Mesodermal cell (in vitro differentiated cells): Measurements from ENCODE around the gene TINAGL1.

ENCODE experiments used
- H3K27ac ChIP-seq: 2 replicates; pipeline ENCODE4 v1.7.0; 2013; ENCODE audit warnings: mild to moderate bottlenecking, low read depth, low read length, moderate library complexity; ENCODE audit not compliant: severe bottlenecking
- H3K36me3 ChIP-seq: 2 replicates; pipeline ENCODE4 v1.7.1; 2013; ENCODE audit warnings: mild to moderate bottlenecking, low read length, moderate library complexity; ENCODE audit not compliant: control insufficient read depth, insufficient read depth
- H3K4me1 ChIP-seq: one replicate; pipeline ENCODE4 v1.7.1; 2013; ENCODE audit warnings: mild to moderate bottlenecking, low read length; ENCODE audit not compliant: insufficient read depth, control insufficient read depth, poor library complexity, severe bottlenecking
- H3K4me3 ChIP-seq: 2 replicates; pipeline ENCODE4 v1.7.0; 2013; ENCODE audit warnings: low read length, control low read depth, mild to moderate bottlenecking; ENCODE audit not compliant: insufficient read depth, poor library complexity, severe bottlenecking; ENCODE audit errors: extremely low read depth
- H3K9me3 ChIP-seq: 2 replicates; pipeline ENCODE4 v1.7.1; 2013; ENCODE audit warnings: mild to moderate bottlenecking, low read length, moderate library complexity; ENCODE audit not compliant: control insufficient read depth
- WGBS, 2 experiments: methylation state at CpG; one replicate each; pipeline ENCODE4 v1.1.5; 2013; ENCODE audit warnings: missing lambda C conversion rate in 2 of 2; ENCODE audit not compliant: insufficient coverage in 2 of 2; 5-methylcytosine and 5-hydroxymethylcytosine counted together

TINAGL1 gene

GRCh38 chr1:31615939-31616338 lies 39.6 kb downstream of the TINAGL1 start:
- Histone ChIP-seq H3K36me3 (no peaks in the 10 kb centered on the region), H3K9me3 (no peaks in the 10 kb centered on the region), H3K4me3 (no peak overlapping the region), H3K4me1 (no peaks in the 10 kb centered on the region), H3K27ac (no peak overlapping the region)
- 36 to 44% methylated on average over 2 of the region's 2 CpGs for WGBS, 2 experiments

DNA sequence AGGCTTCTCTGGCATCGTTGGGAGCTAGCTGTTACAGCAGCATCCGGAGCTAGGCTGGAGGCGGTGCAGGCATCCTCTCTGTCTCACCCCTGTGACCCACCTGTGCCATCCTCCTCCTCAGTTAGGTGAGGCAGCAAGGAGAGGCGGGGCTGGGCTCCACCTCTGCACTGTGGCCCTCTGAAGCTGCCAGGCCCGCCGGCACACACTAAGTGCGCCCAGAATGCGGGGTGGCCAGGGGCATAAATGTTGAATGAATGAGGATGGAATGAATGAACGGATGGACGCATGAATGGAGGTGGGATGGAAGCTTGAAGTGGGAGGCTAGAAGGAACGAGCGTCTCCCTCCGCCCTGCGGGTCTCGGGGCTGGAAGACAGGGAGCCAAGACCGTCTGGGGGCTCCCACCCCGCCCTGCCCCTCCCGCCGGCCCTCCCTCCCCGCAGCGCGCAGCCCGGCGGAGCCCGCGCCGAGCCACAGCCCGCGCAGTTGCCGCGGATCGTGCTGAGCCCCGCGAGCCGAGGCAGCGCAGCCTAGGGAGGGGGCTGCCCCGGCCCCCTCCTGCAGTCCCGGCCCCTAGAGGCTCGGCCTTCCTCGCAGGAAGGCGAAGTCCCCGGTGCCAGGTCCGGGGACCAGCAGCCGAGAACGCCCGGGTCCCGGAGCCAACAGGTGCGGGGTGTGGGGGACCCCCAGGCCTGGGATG lies 41.1 kb downstream of the TINAGL1 start, which contains the start of gene HCRTR1:
TSS of gene HCRTR1 (plus strand) at position 472 of the 698 bp plus-strand sequence. CDS start 1,504 bp downstream, outside the sequence.
- H3K36me3 ChIP-seq, result no peaks in the 10 kb centered on the region
- no peaks in the 10 kb centered on the region for H3K4me1 ChIP-seq
- H3K4me3 ChIP-seq, result peak within 1 kb of the TSS; percentile 58
- H3K27ac ChIP-seq, result no peak within 1 kb of the TSS
- WGBS, 2 experiments, result 7 to 11% methylated on average over 23 to 30 of the region's 48 CpGs
- H3K9me3 ChIP-seq, result no peaks in the 10 kb centered on the region

DNA sequence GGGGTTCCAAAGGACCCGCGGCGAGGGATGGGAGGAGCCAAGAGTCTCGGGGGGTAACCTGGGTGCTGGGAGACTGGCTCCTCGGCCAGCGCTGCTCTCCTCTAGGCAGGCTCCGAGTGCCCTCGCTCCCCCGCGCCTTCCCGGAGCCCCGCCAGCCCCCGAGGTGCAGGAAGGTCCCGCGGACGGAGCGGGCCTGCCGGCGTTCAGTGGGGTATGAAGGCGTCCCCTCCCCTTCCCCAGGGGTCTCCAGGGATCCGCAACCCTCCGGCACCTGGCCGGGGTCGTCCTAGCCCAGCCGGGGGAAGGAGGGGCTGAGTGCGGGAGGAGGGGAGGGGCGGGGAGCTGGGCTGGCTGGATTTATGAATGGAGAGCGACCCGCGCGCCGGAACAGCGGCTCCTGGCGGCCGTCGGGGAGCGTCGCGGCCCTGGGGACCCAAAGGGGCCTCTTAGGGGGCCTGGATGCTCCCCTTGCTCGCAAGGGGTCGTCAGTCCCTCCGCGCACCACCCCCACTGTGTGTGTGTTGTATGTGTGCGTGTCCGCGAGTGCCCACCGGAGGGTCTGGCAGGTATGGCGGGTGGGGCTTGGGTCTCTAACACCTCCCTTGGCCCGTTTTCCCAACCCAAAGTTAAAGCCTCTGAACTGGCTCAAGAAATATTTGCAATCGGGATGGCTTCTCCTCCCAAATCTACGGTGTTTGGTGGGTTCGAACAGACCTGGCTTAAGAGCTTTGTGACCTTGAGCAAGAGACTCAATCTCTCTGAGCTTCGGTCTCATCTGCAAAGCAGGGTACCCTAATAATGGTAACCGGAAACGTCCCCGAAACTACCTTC lies 41.8 kb downstream of the TINAGL1 start:
- WGBS, 2 experiments, result 20 to 27% methylated on average over 24 to 35 of the region's 56 CpGs

DNA sequence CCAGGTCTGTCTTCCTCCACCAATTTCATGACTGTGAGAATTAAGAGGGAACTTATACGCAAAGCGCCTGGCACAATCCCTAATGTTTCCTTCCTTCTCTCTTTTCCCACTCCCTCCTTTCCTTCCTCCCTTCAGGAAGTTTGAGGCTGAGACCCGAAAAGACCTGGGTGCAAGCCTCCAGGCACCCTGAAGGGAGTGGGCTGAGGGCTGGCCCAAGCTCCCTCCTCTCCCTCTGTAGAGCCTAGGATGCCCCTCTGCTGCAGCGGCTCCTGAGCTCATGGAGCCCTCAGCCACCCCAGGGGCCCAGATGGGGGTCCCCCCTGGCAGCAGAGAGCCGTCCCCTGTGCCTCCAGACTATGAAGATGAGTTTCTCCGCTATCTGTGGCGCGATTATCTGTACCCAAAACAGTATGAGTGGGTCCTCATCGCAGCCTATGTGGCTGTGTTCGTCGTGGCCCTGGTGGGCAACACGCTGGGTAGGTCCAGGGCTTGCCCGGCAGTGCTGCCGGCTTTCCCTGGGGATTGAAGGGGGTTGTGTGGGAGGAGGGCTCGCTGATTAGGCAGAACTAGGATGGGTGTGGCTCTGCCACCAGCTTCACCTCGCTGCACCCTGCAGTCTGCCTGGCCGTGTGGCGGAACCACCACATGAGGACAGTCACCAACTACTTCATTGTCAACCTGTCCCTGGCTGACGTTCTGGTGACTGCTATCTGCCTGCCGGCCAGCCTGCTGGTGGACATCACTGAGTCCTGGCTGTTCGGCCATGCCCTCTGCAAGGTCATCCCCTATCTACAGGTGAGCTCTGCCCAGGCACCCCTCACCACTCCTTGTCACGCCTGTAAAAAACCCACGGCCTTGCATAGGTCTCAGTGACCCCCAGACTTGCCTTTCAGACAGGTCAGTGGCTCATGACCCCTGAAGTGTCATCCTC lies 42.9 kb downstream of the TINAGL1 start:
- Histone ChIP-seq H3K4me1 (no peaks in the 10 kb centered on the region), H3K36me3 (no peaks in the 10 kb centered on the region), H3K9me3 (no peaks in the 10 kb centered on the region), H3K27ac (no peak overlapping the region), H3K4me3 (no peak overlapping the region)
- WGBS, 2 experiments, result 79 to 86% methylated on average over 20 of the region's 23 CpGs

More for the DNA sequence above, 41.8 kb downstream of the TINAGL1 start:
- peak overlapping the region; percentile 58 for H3K4me3 ChIP-seq
- no peaks in the 10 kb centered on the region for H3K9me3 ChIP-seq
- H3K36me3 ChIP-seq, result no peaks in the 10 kb centered on the region
- H3K4me1 ChIP-seq, result no peaks in the 10 kb centered on the region
- H3K27ac ChIP-seq, result no peak overlapping the region

GRCh38 chr1:31620631-31621497 lies 44.5 kb downstream of the TINAGL1 start:
- Histone ChIP-seq H3K4me1 (peaks cover 7% of the 10 kb centered on the region), H3K36me3 (no peaks in the 10 kb centered on the region), H3K27ac (no peak overlapping the region), H3K4me3 (no peak overlapping the region), H3K9me3 (no peaks in the 10 kb centered on the region)
- 93 to 96% methylated on average over 20 of the region's 20 CpGs for WGBS, 2 experiments

GRCh38 chr1:31621498-31621820 lies 45.1 kb downstream of the TINAGL1 start:
- WGBS, 2 experiments, result 87 to 100% methylated on average over 4 to 5 of the region's 5 CpGs
- Histone ChIP-seq H3K9me3 (no peaks in the 10 kb centered on the region), H3K36me3 (no peaks in the 10 kb centered on the region), H3K27ac (no peak overlapping the region), H3K4me1 (peaks cover 13% of the 10 kb centered on the region), H3K4me3 (no peak overlapping the region)

DNA sequence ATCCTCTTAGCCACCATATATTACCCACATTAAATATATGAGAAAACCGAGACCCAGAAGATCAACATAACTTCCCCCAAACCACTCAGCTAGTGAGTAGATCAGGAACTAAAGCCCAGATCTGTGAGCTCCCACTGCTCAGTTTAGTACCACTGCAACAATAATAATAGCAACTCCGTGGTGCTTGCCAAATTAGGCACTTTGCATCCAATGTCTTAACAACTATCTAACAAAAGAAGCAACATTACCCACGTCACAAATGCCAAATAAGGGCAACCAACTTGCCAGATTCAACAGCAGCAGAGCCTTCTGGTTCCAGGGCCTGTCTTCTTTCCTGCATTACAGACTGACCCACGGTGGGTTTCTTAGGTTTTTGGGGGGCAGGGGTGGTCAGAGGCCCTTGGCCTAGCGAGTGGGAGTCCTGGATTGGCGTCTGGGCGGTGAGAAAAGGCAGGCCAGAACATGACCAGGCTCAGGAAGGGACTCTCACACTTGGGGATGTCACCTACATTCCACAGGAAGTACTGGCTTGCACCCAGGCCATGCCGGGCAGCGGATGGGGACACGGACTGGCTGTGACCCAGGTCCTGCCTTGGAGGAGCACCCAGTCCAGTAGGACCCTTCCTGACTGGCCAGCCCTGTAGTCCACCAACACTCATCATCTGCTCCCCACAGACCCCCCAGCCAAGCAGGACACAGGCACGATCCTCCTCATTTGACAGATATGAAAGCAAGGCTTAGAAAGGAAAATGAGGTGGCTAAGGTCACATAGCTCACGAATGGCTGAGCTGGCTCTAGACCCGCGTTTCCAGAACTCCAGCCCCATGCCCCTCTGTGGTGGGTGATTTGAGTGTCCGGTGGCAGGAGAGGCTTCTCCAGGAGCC lies 45.8 kb downstream of the TINAGL1 start:
- H3K27ac ChIP-seq, result no peak overlapping the region
- no peak overlapping the region for H3K4me3 ChIP-seq
- WGBS, 2 experiments, result 86 to 94% methylated on average over 9 to 13 of the region's 15 CpGs
- H3K4me1 ChIP-seq, result peaks cover 19% of the 10 kb centered on the region
- peaks cover 1% of the 10 kb centered on the region for H3K36me3 ChIP-seq
- H3K9me3 ChIP-seq, result no peaks in the 10 kb centered on the region

GRCh38 chr1:31623365-31623764 lies 47.0 kb downstream of the TINAGL1 start:
- WGBS, 2 experiments, result 94 to 99% methylated on average over 9 to 10 of the region's 12 CpGs

GRCh38 chr1:31624309-31624708 lies 48.0 kb downstream of the TINAGL1 start:
- WGBS, 2 experiments, result 93 to 95% methylated on average over 5 of the region's 5 CpGs
- Histone ChIP-seq H3K27ac (no peak overlapping the region), H3K4me1 (peaks cover 41% of the 10 kb centered on the region)

More at GRCh38 chr1:31623365-31623764, 47.0 kb downstream of the TINAGL1 start:
- Histone ChIP-seq H3K4me1 (peaks cover 32% of the 10 kb centered on the region), H3K9me3 (no peaks in the 10 kb centered on the region), H3K4me3 (no peak overlapping the region), H3K27ac (no peak overlapping the region), H3K36me3 (peaks cover 13% of the 10 kb centered on the region)

More at GRCh38 chr1:31624309-31624708, 48.0 kb downstream of the TINAGL1 start:
- no peak overlapping the region for H3K4me3 ChIP-seq
- peaks cover 22% of the 10 kb centered on the region for H3K36me3 ChIP-seq
- H3K9me3 ChIP-seq, result no peaks in the 10 kb centered on the region
